ENCODE results near the gene BCL7C. TPM values are rescaled to one million over a fixed set of nuclear protein-coding genes. Genes with fewer than 3 reads are reported as not detected.

BCL7C gene
- total and polyA plus RNA-seq, 8 donors, result 25.8 to 50.5 (median 42.9) TPM

DNA sequence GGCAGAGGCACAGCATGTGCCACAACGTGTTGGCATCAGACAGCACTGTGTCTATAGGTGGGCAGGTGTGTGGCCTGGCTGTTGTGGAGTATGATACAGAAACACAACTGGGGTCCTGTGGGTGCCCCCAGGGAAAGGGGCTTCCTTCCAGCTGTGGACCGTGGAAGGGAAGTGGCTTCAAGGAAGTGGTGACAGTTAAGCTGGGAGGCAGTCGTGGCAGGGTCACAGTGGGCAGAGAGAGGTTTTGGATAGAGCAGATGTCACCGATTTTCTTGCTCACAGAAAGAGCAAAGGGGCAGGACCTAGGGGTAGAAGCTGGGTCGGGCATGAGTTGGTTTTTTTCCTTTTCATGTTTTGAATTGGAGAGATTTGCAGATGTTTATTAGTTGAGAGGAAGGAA, 43.8 kb upstream of the BCL7C start:
- intact Hi-C loops (cut with DNase I), result no loop called here
- Histone ChIP-seq H3K9me3 (no peaks in the 10 kb centered on the region), H3K4me3 (no peak overlapping the region), H3K36me3 (peaks cover 0 to 34% of the 10 kb centered on the region in 2 donors), H3K27ac (no peak overlapping the region), H3K27me3 (no peaks in the 10 kb centered on the region), H3K4me1 (peaks cover 4 to 26% of the 10 kb centered on the region in 2 donors)
- ATAC-seq (no peak), DNase-seq (no peak)
- TF ChIP-seq, protein P1, sequence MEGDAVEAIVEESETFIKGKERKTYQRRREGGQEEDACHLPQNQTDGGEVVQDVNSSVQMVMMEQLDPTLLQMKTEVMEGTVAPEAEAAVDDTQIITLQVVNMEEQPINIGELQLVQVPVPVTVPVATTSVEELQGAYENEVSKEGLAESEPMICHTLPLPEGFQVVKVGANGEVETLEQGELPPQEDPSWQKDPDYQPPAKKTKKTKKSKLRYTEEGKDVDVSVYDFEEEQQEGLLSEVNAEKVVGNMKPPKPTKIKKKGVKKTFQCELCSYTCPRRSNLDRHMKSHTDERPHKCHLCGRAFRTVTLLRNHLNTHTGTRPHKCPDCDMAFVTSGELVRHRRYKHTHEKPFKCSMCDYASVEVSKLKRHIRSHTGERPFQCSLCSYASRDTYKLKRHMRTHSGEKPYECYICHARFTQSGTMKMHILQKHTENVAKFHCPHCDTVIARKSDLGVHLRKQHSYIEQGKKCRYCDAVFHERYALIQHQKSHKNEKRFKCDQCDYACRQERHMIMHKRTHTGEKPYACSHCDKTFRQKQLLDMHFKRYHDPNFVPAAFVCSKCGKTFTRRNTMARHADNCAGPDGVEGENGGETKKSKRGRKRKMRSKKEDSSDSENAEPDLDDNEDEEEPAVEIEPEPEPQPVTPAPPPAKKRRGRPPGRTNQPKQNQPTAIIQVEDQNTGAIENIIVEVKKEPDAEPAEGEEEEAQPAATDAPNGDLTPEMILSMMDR (IDR thresholded peaks at IDR 0.05), result no peak

DNA sequence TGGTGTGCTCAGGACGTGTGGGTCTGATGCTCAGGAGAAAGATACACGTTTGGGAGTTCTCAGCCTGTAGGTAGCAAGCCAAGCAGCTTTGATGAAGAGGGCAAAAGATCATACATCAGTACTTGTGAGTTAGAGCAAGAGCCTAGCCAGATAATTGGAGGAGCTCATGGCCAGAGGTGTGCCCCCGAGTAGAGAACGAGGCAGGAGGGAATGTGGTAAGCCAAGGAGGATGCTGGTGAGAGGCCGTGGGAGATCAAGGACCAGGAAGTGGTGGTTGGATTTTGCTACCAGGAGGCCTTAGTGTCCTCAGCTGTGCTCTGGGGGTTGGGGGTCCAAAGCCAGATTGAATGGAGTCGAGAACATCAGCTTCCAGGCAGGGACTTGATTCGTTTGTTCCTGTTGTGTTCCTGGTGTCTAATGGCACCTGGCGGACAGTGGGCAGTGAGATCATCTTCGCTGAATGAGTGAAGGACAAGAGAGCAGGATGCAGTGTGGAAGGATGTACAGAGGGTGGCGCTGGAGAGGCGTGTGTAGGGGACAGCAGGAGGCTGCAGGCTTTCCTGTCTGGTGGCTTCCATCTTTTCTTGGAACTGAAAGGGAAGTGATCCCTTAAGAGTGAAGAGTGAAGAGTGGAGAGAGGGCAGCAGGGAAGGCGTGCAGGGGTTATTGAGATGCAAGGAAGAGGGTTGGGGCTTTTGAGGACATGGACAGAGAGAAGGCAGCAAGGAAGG, 41.1 kb upstream of the BCL7C start:
- intact Hi-C loops (cut with DNase I), result no loop called here
- ATAC-seq, result peak; percentile 82
- no peaks in the 10 kb centered on the region for H3K27me3 ChIP-seq
- no peak overlapping the region for H3K27ac ChIP-seq
- no peaks in the 10 kb centered on the region for H3K9me3 ChIP-seq
- no peak overlapping the region for H3K4me3 ChIP-seq
- TF ChIP-seq, protein P1 (IDR thresholded peaks at IDR 0.05), result peak; percentile 33 to 49
- H3K36me3 ChIP-seq, result peaks cover 0 to 54% of the 10 kb centered on the region in 2 donors
- peaks cover 0 to 15% of the 10 kb centered on the region in 2 donors for H3K4me1 ChIP-seq
- peak in 1 of 4 donors; percentile 55 for DNase-seq

GRCh38 chr16:30931068-30931650, 37.3 kb upstream of the BCL7C start:
- Histone ChIP-seq H3K9me3 (no peaks in the 10 kb centered on the region), H3K27ac (no peak overlapping the region), H3K36me3 (peaks cover 0 to 70% of the 10 kb centered on the region in 2 donors), H3K27me3 (no peaks in the 10 kb centered on the region), H3K4me3 (no peak overlapping the region), H3K4me1 (no peaks in the 10 kb centered on the region)
- TF ChIP-seq, protein P1 (IDR thresholded peaks at IDR 0.05), result no peak
- DNase-seq (no peak), ATAC-seq (no peak)
- intact Hi-C loops (cut with DNase I), result no loop called here

GRCh38 chr16:30930160-30930571, 36.3 kb upstream of the BCL7C start:
- TF ChIP-seq, protein P1 (IDR thresholded peaks at IDR 0.05), result no peak
- peak in 1 of 4 donors; percentile 80 for DNase-seq
- peaks cover 0 to 75% of the 10 kb centered on the region in 2 donors for H3K36me3 ChIP-seq
- no peaks in the 10 kb centered on the region for H3K27me3 ChIP-seq
- intact Hi-C loops (cut with DNase I), result no loop called here
- H3K9me3 ChIP-seq, result no peaks in the 10 kb centered on the region
- H3K4me3 ChIP-seq, result no peak overlapping the region
- H3K27ac ChIP-seq, result no peak overlapping the region
- H3K4me1 ChIP-seq, result peaks cover 0 to 2% of the 10 kb centered on the region in 2 donors
- no peak for ATAC-seq

GRCh38 chr16:30929167-30929566, 35.3 kb upstream of the BCL7C start:
- Histone ChIP-seq H3K9me3 (no peaks in the 10 kb centered on the region), H3K4me3 (no peak overlapping the region), H3K36me3 (peaks cover 0 to 70% of the 10 kb centered on the region in 2 donors), H3K27me3 (no peaks in the 10 kb centered on the region), H3K27ac (no peak overlapping the region), H3K4me1 (peaks cover 2 to 12% of the 10 kb centered on the region in 2 donors)
- TF ChIP-seq, protein P1 (IDR thresholded peaks at IDR 0.05), result no peak
- intact Hi-C loops (cut with DNase I), result no loop called here
- no peak for ATAC-seq
- DNase-seq, result no peak

All from left lung (tissue), 10 donors.